PC-9 (cell line): ENCODE data around the gene DTYMK. TPM values are rescaled to one million over a fixed set of nuclear protein-coding genes. Genes with fewer than 3 reads are reported as not detected.

Experiments used
- Bru-seq: library from RNA; stranded (reverse); fragments of 400-500 nt; gene quantifications from one replicate; lab custom pipeline; 2021; lab: Mats Ljungman, UMichigan
- BruChase-seq, 2 experiments: library from RNA; stranded (reverse); fragments of 400-500 nt; gene quantifications; one replicate each; lab custom pipeline; 2021; lab: Mats Ljungman, UMichigan
- BruUV-seq: library from RNA; stranded (reverse); fragments of 400-500 nt; replicated peaks from 2 replicates; lab custom pipeline; 2021; lab: Mats Ljungman, UMichigan
- CTCF ChIA-PET: fragments of 300-600 bp; sonication (Branson Sonifier 250); formaldehyde crosslinking; loops from one replicate; lab custom pipeline; 2022; ENCODE audit warnings: antibody characterized with exemption; lab: Charles Lee
- POLR2A ChIA-PET: fragments of 300-600 bp; sonication (Branson Sonifier 250); formaldehyde crosslinking; loops from one replicate; lab custom pipeline; 2022; ENCODE audit warnings: antibody characterized with exemption; ENCODE audit not compliant: unreplicated experiment; lab: Charles Lee
- DNase-seq, 2 experiments: peaks; one replicate each; pipeline versions ENCODE4 v3.0.0 to v3.0.0-alpha.2; 2015 to 2022; ENCODE audit warnings: mixed read lengths in 1 of 2
- H2AFZ ChIP-seq: fragments of 200-600 bp; sonication (generic); 2 replicates; pipeline ENCODE4 v1.8.1; 2017; ENCODE audit warnings: antibody characterized with exemption
- H3F3A ChIP-seq: fragments of 200-600 bp; sonication (generic); 2 replicates; pipeline ENCODE4 v1.8.1; 2017; ENCODE audit warnings: antibody characterized with exemption, mild to moderate bottlenecking, low read depth; ENCODE audit not compliant: insufficient read depth
- H3K27ac ChIP-seq: fragments of 200-600 bp; sonication (generic); 2 replicates; pipeline ENCODE4 v1.6.1; 2016; ENCODE audit warnings: mixed run types
- H3K27me3 ChIP-seq: fragments of 200-600 bp; sonication (generic); 2 replicates; pipeline ENCODE4 v1.6.1; 2016; ENCODE audit warnings: low read depth, mixed run types; ENCODE audit not compliant: insufficient read depth
- H3K36me3 ChIP-seq: fragments of 200-600 bp; sonication (generic); 2 replicates; pipeline ENCODE4 v1.6.1; 2016; ENCODE audit warnings: low read depth, mixed run types
- H3K4me1 ChIP-seq: fragments of 200-600 bp; sonication (generic); replicated peaks from 2 replicates; pipeline ENCODE4 v1.6.1; 2016; ENCODE audit warnings: mixed run types; ENCODE audit not compliant: insufficient read depth
- H3K4me2 ChIP-seq: fragments of 200-600 bp; sonication (generic); 2 replicates; pipeline ENCODE4 v1.6.1; 2017; ENCODE audit warnings: mixed run types
- H3K4me3 ChIP-seq: fragments of 200-600 bp; sonication (generic); 2 replicates; pipeline ENCODE4 v1.6.1; 2016; ENCODE audit warnings: mixed run types
- H3K79me2 ChIP-seq: fragments of 200-600 bp; sonication (generic); 2 replicates; pipeline ENCODE4 v1.6.1; 2017; ENCODE audit warnings: low read depth, mixed run types
- H3K9me2 ChIP-seq: fragments of 200-600 bp; sonication (generic); 2 replicates; pipeline ENCODE4 v1.8.1; 2017; ENCODE audit warnings: mild to moderate bottlenecking; ENCODE audit not compliant: insufficient read depth
- H3K9me3 ChIP-seq: fragments of 200-600 bp; sonication (generic); 2 replicates; pipeline ENCODE4 v1.8.1; 2016; ENCODE audit warnings: low read depth; ENCODE audit not compliant: insufficient read depth
- H4K20me1 ChIP-seq: fragments of 200-600 bp; sonication (generic); 2 replicates; pipeline ENCODE4 v1.8.1; 2017; ENCODE audit not compliant: insufficient read depth
- CTCF ChIP-seq: fragments of 200-600 bp; sonication (generic); conservative IDR thresholded peaks from 2 replicates; pipeline ENCODE4 v1.6.1; 2017; ENCODE audit warnings: mixed run types, antibody characterized with exemption, mild to moderate bottlenecking, moderate library complexity
- EZH2 ChIP-seq: fragments of 200-600 bp; sonication (generic); IDR thresholded peaks from 2 replicates; pipeline ENCODE4 v1.8.0; 2017; ENCODE audit warnings: antibody characterized with exemption, low read depth
- intact Hi-C: fragments of 100-400 bp; cut with micrococcal nuclease; formaldehyde crosslinking; loops from one replicate; pipeline ENCODE4 v1.10.0; 2022; ENCODE audit not compliant: unreplicated experiment
- long read RNA-seq: library from polyadenylated mRNA; stranded (forward); transcript quantifications from one replicate; pipeline ENCODE4 v2.0.0, GENCODE V29; 2022
- total RNA-seq: library from RNA; stranded (reverse); gene quantifications from 2 replicates; pipeline ENCODE4 v1.2.3, GENCODE V29; 2021

Gene DTYMK
- total RNA-seq = 183 and 191 TPM in 2 replicates
- Bru-seq, nascent RNA = percentile 95 among the genes with signal in this experiment
- BruChase-seq, experiment 1, labeled RNA remaining after a 2-hour chase = percentile 97 among the genes with signal in this experiment
- BruChase-seq, experiment 2, labeled RNA remaining after a 6-hour chase = percentile 95 among the genes with signal in this experiment
- long read RNA-seq, transcript DTYMK-202 (4 exons, 1,089 nt) = minor isoform, 40 of 453 reads
- long read RNA-seq, transcript DTYMK-206 (2 exons, 890 nt) = minor isoform, 6 of 453 reads
- long read RNA-seq, transcript DTYMK-201 (5 exons, 1,232 nt) = major isoform, 343 of 453 reads
- long read RNA-seq, partial matches to known transcripts = 7 of 453 reads
- long read RNA-seq, other reads (novel, unspliced or antisense) = 57 of 453 reads

GRCh38 chr2:241686650-241687425 is at the start of gene DTYMK:
DTYMK (minus strand) TSS chr2:241686815; CDS start chr2:241686783, 32 bp downstream.
- Histone ChIP-seq H3K9me2 (no peaks in the 10 kb centered on the region), H4K20me1 (0 out of 2 replicates have a peak, but pooled peaks cover 9% of the 10 kb centered on the region), H3K36me3 (peaks cover 17% of the 10 kb centered on the region), H3F3A (peaks cover 10% of the 10 kb centered on the region; the same call in 1 of the 2 replicates), H3K27me3 (no peaks in the 10 kb centered on the region), H3K4me1 (peaks cover 13% of the 10 kb centered on the region), H3K9me3 (no peaks in the 10 kb centered on the region), H3K27ac (peak within 1 kb of the TSS; percentile 72), H3K79me2 (peaks cover 70% of the 10 kb centered on the region), H3K4me3 (peak within 1 kb of the TSS; percentile 95), H2AFZ (peak within 1 kb of the TSS; percentile 96), H3K4me2 (peak within 1 kb of the TSS; percentile 88)
- CTCF ChIA-PET = interaction anchor here (1.1 to 1.2 kb wide), 3 partner anchors 15 to 192 kb away, joined by 3 to 10 read pairs (median 5); partner anchors contain the start of gene ING5
- BruUV-seq = TSS peak; percentile 46
- intact Hi-C loops = loop anchor here (1.0 kb wide), 2 partner anchors 14 to 194 kb away; no protein-coding TSS in a partner anchor
- POLR2A ChIA-PET = interaction anchor here (0.5 to 1.5 kb wide), 13 partner anchors 15 to 1368 kb away, joined by 3 to 62 read pairs (median 4); partner anchors contain the start of genes D2HGDH, FARP2 and ING5
- DNase-seq = peak; percentile 93 to 100
- TF ChIP-seq CTCF (no peak), EZH2 (no peak)

- H3K27me3 ChIP-seq = no peaks in the 10 kb centered on the region
- TF ChIP-seq CTCF (no peak), EZH2 (no peak)
- BruUV-seq = TSS peak; percentile 26
- H3K9me3 ChIP-seq = no peaks in the 10 kb centered on the region
- intact Hi-C loops = loop anchor here (10.0 kb wide), 1 partner anchor 139 kb away; no protein-coding TSS in a partner anchor
- no peak overlapping the region for H3K27ac ChIP-seq
- POLR2A ChIA-PET = interaction anchor here (0.5 kb wide), 1 partner anchor 13 kb away, joined by 3 read pairs; no protein-coding TSS in a partner anchor
- H3K36me3 ChIP-seq = no peaks in the 10 kb centered on the region; the same call in 1 of the 2 replicates
- peaks cover 28% of the 10 kb centered on the region for H4K20me1 ChIP-seq
- peaks cover 16% of the 10 kb centered on the region for H3K4me1 ChIP-seq
- H3F3A ChIP-seq = peaks cover 22% of the 10 kb centered on the region
- H3K4me2 ChIP-seq = peak overlapping the region; percentile 83
- CTCF ChIA-PET = no interaction called here
- no peak for DNase-seq
- H3K9me2 ChIP-seq = no peaks in the 10 kb centered on the region
- no peak overlapping the region for H2AFZ ChIP-seq
- no peak overlapping the region; the same call in 1 of the 2 replicates for H3K4me3 ChIP-seq
- H3K79me2 ChIP-seq = peaks cover 17% of the 10 kb centered on the region; the same call in 1 of the 2 replicates
Observed at GRCh38 chr2:241736111-241736510, 49.5 kb upstream of the DTYMK start.
